Body of pancreas (tissue), 4 donors: ENCODE results near the gene PARM1.

Experiments used
- CTCF ChIP-seq, 7 experiments: fragments of 450-650 bp in 4 of 7; fragments of 200-600 bp in 3 of 7; sonication (generic) in 3 of 7; IDR thresholded peaks; one replicate each; pipeline ENCODE4 v1.5.1; 2016 to 2019; ENCODE audit warnings: antibody characterized with exemption in 7 of 7
- POLR2A ChIP-seq, 3 donors: fragments of 450-650 bp; IDR thresholded peaks; one replicate each; pipeline ENCODE4 v1.6.1; 2016; ENCODE audit warnings: antibody characterized with exemption in 3 of 3, mild to moderate bottlenecking in 2 of 3

DNA sequence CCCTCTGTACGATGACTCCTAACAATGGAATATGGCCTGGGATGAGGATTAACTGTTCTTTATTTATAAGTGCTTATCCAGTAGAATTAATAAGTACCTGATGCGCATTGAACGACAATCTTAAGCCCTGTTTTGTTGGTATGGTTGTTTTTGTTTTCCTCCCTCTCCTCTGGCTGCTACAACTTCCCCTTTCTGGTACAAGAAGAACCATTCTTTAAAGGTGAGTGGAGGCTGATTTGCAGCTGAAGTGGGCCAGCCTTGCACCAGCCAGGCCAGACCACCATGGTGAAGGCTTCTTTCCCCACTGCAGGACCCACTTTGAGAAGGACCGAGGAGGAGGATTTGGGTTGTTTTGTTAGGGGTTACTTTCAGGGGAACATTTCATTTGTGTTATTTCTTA is 113.3 kb downstream of the PARM1 start:
- TF ChIP-seq CTCF (IDR thresholded peaks at IDR 0.05), result no peak
- no peak for TF ChIP-seq POLR2A (IDR thresholded peaks at IDR 0.05)
